GM19025 (cell line): Measurements from ENCODE around the gene VPS29.
"Not testable (repeated sequence)": the region's sequence is repeated elsewhere in the genome, so short reads cannot be mapped to it uniquely, and the experiment has no call there.

Experiments used
- ATAC-seq: cut with Tn5 transposase; IDR thresholded peaks from one replicate; pipeline ENCODE4 v1.9.1; 2021; ENCODE audit warnings: mild to moderate bottlenecking, low read depth, moderate library complexity; ENCODE audit not compliant: unreplicated experiment

Gene VPS29

DNA sequence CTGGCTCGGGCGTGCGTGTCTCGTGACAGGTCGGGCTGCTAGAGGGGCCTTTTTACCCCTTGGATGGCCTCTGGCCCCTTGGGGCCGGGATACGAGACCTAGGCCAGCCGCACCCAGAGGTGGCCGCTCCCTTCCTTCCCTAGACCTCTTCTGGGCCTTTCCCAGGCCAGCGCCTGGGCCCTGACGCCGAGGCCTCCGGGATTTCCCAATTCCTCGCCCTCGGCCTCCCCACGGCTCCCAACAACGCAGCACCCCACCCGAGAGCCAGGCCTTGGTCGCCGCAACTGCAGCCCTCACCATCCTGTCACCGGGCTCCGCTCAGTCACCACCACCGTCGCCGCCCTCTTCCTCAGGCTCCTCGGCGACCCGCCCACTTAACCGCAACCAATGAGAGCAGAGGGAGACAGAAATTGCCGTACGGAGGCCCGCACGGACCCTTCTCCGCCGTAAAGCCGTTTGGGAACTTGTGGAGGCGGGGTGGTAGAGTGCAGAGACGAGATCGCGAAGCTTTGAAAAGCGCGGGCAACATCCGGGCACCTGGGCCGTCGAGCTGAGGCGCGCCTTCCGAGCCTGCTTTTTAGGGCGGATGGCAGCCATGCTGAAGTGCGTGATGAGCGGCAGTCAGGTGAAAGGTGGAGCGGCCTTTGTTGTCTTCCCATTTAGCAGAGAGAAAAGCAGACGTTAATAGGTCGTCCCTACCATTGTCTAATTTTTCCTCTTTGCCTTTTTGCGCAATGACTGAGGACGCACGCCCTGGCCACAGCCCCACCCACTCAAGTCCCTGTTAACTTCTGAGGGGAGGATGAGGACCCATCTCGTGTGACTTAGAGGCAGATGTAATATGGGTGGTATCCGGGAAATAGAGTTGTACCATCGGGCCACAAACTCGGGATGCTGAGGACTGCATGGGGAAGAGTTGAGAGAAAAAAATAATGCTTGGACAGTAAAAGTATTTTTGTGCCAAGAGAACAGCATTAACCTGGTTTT lies at the start of gene VPS29, which contains the start of gene RAD9B:
VPS29 (minus strand) TSS at position 360 of the 987 bp plus-strand sequence; CDS start at position 300, 60 bp downstream.
RAD9B (plus strand) TSS at position 580 of the 987 bp plus-strand sequence; CDS start at position 587, 7 bp downstream.
- ATAC-seq = peak; percentile 90

- no peak for ATAC-seq
These were observed 49.1 kb upstream of the VPS29 start for GRCh38 chr12:110550981-110551380.

DNA sequence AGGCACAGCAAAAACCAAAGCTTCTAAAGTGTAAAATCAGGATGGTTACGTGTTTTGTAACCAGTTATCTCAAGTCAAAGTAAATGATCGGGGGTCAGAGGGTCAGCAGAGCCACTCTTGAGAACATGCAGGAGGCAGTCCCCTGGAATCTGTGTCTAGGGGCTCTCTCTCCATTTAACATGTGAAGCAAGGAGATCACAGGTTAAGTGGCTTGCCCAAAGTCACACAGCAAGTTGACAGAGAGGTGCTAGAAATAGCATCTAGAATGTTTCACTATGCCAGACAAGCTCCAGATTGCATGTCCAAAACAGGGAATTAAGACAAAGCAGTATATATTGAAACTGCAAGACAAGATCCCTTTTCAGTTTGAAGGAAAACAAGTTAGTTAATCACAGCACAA lies 47.8 kb upstream of the VPS29 start:
- no peak for ATAC-seq

GRCh38 chr12:110548678-110549077 lies 46.8 kb upstream of the VPS29 start:
- no peak for ATAC-seq

GRCh38 chr12:110547090-110547489 lies 45.2 kb upstream of the VPS29 start:
- ATAC-seq = no peak

GRCh38 chr12:110546339-110546738 lies 44.4 kb upstream of the VPS29 start:
- no peak for ATAC-seq

- ATAC-seq = no peak
These were observed 43.9 kb upstream of the VPS29 start for GRCh38 chr12:110545812-110546211.

DNA sequence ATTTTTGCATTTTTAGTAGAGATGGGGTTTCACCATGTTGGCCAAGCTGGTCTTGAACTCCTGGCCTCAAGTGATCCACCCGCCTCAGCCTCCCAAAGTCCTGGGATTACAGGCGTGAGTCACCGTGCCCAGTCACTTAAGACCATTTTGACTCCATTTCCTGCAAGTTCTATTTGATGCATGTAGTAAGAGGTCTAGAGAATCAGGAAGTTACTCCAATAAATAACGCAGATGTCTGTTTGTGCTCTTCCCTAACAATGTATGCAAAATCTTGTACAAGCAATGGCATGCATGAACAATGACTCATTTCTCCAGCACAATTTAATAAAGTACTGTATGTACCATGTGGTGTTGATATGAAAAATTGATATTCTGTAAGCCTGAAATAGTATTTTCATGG lies 43.3 kb upstream of the VPS29 start:
- ATAC-seq = not testable (repeated sequence)

GRCh38 chr12:110543965-110544364 lies 42.1 kb upstream of the VPS29 start:
- no peak for ATAC-seq

DNA sequence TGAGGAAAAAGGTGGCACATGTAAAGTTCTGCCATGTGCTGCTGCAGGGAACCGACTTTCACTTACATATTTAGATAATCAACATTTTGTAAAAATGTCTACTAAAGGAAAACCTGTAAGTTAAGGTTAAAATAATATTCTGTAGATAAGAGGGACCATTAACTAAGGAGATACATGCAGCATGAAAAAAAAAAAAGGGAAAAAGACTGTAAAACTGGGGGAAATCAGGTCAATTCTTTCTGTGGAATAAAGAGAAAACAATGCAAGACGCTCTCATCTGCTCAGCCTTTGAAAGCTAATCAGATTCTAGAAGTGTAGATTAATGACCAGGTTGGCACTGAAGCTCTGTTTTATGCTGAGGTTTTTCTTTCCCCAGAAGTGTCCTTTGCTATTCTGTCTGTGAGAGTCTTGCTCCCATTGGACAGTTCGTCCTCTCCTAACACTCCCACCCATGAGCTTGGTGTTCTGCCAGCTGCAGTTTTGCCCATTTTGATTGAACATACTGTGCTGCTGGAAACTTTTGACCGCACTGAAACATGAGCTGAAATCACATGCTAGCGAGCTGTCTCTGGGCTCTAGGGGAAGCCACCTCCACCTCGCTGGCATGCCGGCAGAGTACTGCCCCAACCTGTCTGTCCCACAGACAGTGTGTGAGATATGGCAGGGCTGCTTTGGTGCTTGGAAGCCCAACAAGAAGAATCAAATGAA lies 41.5 kb upstream of the VPS29 start:
- ATAC-seq = no peak

DNA sequence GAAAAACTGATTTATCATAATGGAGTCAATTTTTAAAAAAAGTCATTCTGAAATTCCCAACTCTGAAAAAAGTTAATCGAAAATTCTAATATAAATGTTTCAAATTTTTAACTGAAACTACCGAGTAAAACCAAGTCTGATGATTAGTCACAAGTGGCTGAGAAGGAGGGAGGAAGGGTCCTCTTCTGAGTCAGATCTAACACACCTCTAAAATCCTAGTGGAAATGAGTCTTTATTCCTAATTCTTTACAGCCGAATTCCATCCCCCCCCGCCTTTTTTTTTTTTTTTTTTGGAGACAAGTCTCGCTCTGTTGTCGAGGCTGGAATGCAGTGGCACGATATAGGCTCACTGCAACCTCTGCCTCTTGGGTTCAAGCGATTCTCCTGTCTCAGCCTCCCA lies 38.1 kb upstream of the VPS29 start:
- ATAC-seq = no peak

DNA sequence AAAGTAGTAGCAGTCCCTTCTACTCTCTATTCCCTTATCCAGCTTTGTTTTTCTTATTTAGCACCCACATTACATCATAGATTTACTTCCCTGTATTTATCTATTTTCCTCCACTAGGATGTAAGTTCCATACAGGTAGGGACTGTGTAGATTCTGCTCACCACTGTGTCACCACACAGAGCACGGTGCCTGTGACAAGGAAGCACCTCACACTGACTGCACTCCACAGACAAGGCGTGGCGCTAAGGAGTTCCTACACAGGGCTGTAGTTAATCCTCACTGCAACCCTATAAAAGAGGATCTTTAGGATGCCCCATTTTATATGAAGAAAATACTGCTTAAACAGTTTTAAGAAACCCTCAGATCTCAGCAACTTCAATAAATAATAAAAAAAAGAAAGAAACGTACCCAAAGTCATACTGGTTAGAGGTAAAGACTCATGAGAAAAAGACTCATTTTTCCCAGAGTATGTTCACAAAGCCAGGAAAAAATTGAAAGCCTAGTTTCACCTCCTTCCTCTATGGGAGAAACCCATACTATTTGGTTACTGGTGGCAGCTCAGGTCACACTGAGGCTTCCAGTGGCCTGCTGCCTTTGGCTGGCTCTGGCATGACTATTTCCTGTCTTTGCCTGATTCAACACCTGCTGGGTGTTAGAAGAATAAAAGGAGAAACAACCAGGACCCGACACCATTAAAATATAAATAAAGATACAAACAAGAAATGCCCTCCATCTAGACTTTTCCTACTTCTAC lies 37.1 kb upstream of the VPS29 start:
- ATAC-seq = no peak

- no peak for ATAC-seq
These were observed 35.9 kb upstream of the VPS29 start for GRCh38 chr12:110537605-110538409.

DNA sequence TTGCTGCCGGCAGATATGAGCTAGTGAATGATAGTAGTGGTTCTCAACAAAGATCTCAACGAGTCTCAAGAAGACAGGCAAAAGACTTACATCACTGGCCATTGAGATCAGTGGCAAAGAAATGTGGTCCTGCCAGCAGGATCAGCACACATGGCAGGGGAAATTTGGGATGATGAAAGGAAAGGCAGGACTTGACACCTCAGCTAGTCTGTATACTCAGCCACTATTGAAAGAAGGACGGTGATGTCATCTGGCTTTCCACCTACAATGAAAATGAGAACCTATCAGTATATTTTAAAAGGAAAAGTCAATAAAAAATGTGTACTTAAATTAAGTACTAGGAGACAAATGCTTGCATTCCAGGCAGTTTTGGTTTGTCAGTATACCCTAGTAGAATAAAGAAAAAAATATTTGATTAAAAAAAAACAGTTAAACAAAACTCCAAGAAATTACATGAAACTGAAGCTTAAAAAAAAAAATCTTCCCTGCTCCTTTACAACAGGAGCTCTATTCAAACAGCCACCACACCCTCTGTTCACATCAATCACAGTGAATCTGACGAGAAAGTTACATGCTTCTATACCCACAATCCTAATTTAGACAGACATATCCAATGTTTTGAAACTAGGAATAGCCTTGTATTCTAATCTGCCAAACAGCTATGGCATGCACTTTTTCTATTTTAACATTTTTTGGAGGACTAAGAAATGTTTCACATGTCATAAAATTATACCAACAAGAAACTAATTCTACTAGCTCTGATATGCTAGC lies 35.1 kb upstream of the VPS29 start:
- no peak for ATAC-seq

GRCh38 chr12:110534811-110535210 lies 32.9 kb upstream of the VPS29 start:
- no peak for ATAC-seq

DNA sequence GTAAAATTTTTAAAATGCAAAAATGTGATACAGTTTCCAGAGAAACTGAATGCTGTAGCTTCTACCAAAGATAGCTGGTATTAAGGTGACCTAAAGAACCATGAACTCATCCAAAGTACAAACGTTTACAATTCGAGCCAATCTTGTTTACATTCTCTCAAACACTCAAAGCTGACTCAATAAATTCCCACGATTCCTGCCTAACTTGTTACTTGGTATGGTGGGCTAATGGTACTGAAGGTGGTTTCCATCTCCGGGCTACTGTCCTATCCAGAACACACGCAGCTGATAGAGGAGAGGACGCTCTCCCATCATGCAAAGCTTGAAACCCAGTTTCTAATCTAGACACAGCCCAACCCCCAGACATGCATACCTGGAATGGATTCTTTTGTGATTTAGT lies 31.7 kb upstream of the VPS29 start:
- no peak for ATAC-seq

DNA sequence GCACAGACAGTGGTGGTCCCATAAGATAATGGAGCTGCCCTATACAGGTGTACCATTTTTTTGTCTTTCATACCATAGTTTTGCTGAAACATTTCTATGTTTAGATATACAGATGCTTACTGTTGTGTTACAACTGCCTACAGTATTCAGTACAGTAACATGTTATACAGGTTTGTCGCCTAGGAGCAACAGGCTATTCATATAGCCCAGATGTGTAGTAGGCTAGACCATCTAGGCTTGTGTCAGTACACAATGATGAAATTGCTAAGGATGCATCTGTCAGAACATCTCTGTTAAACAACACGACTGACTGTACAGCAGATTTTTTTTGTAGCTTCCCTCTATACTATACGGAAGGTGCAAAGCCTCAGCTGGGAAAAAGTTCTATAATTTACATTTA lies 30.7 kb upstream of the VPS29 start:
- no peak for ATAC-seq

- ATAC-seq = peak; percentile 93
These were observed 29.9 kb upstream of the VPS29 start for GRCh38 chr12:110531741-110532333.

- ATAC-seq = no peak
These were observed 28.6 kb upstream of the VPS29 start for GRCh38 chr12:110530511-110530910.
